GM12801 (cell line): ENCODE results near the gene FAM228A.

ENCODE experiments used
- TF ChIP-seq, protein P1 (sequence below): IDR thresholded peaks from one replicate; pipeline ENCODE4 v1.5.1; 2011; ENCODE audit warnings: control low read depth; ENCODE audit not compliant: insufficient read length; ENCODE audit errors: extremely low read depth

FAM228A gene

GRCh38 chr2:24174851-24175277 is at the start of gene FAM228A:
TSS of gene FAM228A (plus strand) at chr2:24175053. CDS start at chr2:24175481, 428 bp downstream.
- TF ChIP-seq, protein P1, sequence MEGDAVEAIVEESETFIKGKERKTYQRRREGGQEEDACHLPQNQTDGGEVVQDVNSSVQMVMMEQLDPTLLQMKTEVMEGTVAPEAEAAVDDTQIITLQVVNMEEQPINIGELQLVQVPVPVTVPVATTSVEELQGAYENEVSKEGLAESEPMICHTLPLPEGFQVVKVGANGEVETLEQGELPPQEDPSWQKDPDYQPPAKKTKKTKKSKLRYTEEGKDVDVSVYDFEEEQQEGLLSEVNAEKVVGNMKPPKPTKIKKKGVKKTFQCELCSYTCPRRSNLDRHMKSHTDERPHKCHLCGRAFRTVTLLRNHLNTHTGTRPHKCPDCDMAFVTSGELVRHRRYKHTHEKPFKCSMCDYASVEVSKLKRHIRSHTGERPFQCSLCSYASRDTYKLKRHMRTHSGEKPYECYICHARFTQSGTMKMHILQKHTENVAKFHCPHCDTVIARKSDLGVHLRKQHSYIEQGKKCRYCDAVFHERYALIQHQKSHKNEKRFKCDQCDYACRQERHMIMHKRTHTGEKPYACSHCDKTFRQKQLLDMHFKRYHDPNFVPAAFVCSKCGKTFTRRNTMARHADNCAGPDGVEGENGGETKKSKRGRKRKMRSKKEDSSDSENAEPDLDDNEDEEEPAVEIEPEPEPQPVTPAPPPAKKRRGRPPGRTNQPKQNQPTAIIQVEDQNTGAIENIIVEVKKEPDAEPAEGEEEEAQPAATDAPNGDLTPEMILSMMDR: no peak

DNA sequence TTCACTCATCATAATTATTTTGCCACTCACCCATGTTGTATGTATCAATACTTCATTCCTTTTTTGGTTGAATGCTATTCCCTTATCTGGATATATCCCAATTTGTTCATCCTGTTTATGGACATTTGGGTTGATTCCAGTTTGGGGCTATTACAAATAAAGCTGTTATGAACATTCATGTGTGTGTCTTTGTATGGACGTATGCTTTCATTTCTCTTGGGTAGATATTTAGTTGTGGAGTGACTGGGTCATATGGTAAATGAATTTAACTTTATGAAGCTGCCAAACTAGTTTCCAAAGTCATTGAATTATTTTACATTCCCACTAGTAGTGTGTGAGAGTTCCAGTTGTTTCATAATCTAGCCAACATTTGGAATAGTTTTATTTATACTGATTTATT is 48.9 kb upstream of the FAM228A start:
- TF ChIP-seq, protein P1: no peak

DNA sequence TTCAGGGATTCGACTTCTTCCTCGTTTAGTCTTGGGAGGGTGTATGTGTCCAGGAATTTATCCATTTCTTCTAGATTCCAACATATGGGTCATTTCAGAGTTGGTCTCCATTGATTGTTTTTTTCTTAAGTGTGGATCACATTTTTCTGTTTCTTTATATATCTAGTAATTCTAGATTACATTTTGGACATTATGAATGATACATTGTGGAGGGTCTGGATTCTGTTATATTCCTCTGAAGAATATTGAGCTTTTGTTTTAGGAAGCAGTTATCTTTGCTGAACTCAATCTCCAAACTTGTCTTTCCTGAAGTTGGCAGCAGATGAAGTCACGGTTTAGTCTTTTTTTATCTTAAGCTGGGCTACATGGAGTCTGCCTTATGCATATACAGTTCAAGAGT is 42.3 kb upstream of the FAM228A start:
- TF ChIP-seq, protein P1: no peak

DNA sequence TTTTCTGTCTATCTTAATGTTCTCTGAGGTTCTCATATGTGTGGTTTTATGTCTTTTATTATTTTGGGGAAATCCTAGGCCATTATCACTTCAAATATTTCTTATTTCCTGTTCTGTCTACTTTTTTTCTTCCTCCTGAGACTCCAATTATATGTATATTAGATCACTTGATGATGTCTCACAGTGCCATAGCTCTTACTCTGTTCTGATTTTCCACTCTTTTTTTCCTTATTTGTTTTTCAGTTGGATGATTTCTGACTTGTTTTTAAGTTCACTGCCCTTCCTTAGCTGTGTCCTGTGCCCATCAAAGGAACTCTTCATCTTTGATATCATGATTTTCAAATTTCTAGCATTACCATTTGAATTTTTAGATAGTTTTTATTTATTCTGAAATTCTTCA is 27.5 kb upstream of the FAM228A start:
- TF ChIP-seq, protein P1: no peak

DNA sequence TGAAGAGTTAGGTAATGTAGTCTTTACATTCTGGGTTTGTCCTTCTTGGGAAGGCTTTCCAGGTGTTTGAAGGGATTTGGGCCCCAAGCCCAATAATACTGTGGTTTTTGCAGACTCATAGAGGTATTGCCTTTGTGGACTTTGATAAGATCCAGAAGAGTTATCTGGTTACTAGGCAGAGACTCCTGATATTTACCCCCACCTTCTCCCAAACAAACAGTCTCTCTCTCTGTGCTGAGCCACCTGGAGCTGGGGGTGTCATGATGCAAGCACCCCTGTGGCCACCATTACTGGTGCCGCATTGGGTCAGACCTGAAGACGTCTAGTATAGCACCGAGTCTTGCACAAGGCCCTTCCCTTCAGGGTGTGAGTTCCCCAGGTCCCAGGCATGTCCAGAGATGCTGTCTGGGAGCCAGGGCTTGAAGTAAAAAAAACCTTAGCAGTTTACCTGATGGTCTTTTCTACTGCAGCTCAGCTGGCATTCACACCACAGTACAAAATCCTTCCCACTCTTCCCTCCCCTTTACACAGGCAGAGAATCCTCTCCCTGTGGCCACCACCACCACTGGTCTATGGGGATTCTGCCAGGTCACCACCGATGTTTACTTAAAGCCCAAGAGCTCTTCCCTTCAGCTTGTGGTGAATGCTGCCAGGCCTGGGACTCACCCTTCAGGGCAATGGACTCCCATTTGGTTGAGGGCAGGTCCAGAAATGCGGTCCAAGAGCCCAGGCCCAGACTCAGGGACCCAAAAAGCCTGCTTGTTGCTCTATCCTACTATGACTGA is 22.2 kb upstream of the FAM228A start:
- TF ChIP-seq, protein P1: no peak

GRCh38 chr2:24153478-24153877 is 21.4 kb upstream of the FAM228A start:
- TF ChIP-seq, protein P1: no peak

GRCh38 chr2:24158131-24158530 is 16.7 kb upstream of the FAM228A start:
- TF ChIP-seq, protein P1: no peak
